GM12872 (cell line): ENCODE measurements around the gene MSANTD1.

Experiments
- TF ChIP-seq, protein P1 (sequence below): IDR thresholded peaks from 3 replicates; pipeline ENCODE4 v1.5.1; 2011; ENCODE audit warnings: low read depth, mild to moderate bottlenecking, low read length, moderate library complexity; ENCODE audit not compliant: insufficient read depth

MSANTD1 gene

DNA sequence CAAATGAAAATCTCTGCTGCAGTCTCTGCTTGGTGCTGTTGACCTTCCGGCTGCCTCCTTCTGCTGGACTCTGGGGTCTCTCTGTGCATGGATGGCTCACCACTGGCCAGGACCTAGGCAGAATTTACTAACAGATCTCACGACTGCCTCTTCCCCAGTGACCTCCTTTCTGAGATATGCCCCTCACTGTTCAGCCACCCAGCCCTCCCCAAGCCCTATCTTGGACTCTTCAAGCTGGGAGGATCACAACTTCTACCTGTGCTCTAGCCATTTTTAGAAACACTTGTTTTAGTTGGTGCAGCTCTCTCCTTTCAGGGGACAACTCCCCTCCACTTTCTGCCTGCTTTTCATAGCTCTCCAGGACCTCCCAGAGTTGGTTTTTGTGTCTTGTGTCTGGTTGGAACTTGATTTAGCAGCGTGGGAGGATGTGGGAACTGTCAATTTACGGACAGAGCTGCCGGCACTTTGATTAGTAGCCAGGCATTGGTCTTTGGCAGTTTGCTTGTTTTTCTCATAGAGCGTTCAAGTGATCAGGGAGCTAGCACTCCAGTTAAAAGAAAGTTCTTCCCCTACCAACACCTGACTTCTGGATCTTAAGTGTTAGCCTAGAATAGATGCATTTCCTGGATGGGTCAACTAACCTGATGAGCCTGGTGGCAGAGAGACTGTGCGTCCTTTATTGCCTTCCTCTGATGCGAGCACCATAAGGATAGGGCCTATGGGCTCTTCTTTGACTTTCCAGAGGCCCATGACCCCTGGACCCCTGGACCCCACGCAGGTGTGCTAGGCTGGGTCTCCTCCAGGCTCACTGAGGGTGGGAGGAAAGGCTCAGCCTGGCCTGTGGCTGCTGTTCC lies 50.4 kb downstream of the MSANTD1 start:
- TF ChIP-seq, protein P1, sequence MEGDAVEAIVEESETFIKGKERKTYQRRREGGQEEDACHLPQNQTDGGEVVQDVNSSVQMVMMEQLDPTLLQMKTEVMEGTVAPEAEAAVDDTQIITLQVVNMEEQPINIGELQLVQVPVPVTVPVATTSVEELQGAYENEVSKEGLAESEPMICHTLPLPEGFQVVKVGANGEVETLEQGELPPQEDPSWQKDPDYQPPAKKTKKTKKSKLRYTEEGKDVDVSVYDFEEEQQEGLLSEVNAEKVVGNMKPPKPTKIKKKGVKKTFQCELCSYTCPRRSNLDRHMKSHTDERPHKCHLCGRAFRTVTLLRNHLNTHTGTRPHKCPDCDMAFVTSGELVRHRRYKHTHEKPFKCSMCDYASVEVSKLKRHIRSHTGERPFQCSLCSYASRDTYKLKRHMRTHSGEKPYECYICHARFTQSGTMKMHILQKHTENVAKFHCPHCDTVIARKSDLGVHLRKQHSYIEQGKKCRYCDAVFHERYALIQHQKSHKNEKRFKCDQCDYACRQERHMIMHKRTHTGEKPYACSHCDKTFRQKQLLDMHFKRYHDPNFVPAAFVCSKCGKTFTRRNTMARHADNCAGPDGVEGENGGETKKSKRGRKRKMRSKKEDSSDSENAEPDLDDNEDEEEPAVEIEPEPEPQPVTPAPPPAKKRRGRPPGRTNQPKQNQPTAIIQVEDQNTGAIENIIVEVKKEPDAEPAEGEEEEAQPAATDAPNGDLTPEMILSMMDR, result no peak

DNA sequence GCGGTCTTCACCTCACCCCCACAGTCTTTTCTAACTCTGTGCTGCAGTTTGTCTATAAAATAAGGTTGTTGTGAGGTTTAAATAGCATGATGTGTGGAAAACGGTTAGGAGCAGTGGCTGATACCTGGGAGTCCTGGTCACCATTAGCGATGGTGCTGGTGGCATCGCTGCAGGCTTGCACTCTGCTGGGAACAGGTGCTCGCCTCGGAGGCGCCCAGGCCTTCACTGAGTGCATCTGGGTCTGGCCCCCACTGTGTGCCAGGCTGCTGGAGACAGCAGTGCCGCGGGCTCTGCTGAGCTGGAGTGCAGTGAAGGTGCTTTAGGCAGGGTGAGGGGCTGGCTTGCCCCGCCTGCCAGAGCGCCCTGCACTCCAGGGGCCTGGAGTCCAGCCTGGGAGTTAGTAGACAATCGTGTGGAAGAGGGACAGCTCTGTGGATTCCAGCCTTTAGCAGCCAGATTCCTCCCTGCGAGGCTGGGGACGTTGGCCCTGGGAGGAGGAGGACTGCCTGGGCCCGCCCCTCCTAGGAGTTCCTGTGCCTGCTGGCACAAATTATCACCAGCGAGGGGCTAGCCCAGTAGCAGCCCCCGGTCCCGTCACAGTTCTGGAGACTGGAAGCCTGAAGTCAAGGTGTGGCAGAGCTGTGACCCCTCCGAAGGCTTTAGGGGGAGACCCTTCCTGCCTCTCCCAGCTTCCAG lies 51.2 kb downstream of the MSANTD1 start:
- TF ChIP-seq, protein P1, result no peak

DNA sequence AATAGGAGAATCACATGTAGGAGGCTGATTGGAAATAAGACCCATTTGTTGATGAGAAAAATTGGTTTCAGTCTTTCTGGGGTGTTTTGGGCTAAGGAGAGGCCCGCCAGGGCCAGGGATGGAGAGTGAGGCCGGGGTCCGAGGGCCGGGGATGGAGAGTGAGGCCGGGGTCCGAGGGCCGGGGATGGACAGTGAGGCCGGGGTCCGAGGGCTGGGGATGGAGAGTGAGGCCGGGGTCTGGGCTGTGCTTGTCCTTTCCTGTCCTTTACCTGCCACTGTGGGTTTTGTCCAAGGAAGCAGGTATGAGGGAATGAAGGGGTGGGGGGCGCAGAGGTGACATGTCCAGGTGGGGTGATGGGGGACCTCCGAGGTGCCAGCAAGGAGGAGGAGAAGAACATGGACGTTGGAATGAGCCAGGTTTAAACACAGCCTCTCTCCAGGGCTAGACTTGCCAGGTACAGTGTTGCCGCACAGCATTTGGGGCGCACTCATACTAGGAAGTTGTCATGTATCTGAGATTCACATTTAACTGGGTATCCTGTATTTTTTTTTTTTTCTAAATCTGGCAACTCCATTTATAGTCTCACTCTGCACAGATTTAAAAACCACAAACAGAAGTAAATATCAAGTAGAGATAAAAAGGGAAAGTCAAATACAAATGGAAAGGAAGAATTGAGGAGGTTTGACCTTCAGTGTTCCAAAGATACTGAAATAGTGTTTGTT lies 52.7 kb downstream of the MSANTD1 start:
- TF ChIP-seq, protein P1, result no peak

DNA sequence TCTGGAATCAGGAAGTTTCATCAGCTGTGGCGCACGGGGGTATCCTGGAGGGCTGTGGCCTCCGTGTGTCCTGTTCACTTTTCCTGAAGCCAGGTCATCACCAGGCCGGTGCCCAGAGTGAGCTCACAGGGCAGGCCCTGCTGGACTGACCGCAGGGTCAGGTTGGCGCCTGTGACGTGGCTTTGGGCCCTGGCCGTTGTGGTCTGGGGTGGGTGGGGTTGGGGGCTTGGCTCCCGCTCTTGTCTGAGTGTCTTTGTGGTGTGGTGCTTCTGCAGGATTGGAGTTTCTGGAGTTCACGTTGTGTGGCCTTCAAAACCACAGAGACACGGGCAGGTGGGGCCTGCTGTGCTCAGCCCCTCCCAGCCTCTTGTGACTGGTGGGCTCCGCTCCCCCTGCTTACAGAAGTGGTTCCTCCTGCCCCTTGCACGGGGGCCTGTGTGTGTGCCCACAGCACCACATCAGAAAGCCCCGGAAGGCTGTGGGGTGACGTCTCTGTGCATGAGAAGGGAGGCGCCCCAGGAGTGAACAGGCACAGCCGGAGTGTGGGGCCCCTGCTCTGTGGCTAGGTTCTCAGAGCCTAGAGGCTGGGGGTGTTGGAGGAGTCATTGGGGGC lies 53.3 kb downstream of the MSANTD1 start:
- TF ChIP-seq, protein P1, result no peak

DNA sequence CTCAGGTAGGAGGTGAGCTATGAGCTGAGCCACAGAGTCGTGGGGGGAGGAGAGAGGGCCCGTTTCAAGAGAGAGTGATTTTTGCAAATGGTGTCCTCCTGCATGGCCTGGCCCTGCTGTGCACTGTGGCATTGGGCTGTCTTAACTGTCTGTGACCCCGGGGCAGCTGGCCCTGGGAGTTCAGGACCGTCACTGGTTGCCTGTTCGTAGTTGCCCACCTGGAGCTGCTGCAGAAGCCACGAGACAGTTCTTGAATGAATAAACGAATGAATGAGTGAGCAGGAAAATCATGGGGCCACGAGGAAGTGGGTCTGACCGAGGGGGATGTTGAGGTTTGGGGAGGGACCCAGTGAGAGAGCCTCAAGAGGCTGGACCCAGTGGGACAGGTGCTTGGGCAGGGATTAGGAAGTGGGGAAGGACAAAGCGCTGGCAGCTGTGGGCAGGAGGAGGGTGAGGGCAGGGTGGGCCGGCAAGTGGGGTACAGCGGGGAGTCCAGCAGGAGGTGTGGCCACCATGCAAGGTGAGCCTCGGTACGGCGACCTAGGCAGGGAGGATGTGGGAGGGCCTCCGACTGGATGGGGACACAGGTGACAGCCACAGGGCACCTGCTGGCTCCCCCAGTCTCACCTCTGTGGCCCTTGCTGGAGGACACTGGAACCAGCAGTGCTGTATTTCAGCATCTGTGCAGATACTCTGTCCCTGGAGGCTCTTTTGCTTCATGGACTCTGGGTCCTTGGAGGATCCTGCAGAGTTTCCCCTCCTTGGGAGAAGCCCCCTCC lies 54.0 kb downstream of the MSANTD1 start:
- TF ChIP-seq, protein P1, result no peak

DNA sequence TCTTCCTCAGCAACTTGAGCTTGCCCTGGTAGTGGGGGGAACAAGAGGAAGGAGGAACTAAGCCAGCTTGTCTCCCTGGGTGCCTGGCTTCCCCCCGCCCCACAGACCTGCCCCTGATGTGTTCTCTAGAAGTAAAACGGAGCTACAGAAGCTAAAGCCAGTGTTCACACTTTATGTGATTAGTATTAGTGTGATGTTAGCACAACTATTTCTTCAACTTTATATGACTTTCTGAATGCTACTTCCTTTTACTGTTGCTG lies 54.5 kb downstream of the MSANTD1 start:
- TF ChIP-seq, protein P1, result no peak
